D721Med (cell line): Measurements from ENCODE around the gene TLR5.

Experiments used
- DNase-seq: peaks from one replicate; pipeline ENCODE4 v3.0.0; 2011; ENCODE audit warnings: low spot score; ENCODE audit not compliant: insufficient read length
- FAIRE-seq: peaks from 2 replicates; lab custom pipeline; 2011; peaks lifted over from hg19 to GRCh38; lab: Jason Lieb, UNC
- CTCF ChIP-seq: IDR thresholded peaks from 2 replicates; pipeline ENCODE4 v1.5.1; 2012; ENCODE audit warnings: mild to moderate bottlenecking, control low read depth; ENCODE audit not compliant: insufficient read depth; ENCODE audit errors: missing control alignments

Gene TLR5

GRCh38 chr1:223161321-223161720 lies 18.3 kb upstream of the TLR5 start:
- FAIRE-seq (no peak), DNase-seq (no peak)
- no peak for TF ChIP-seq CTCF

- DNase-seq (no peak), FAIRE-seq (no peak)
- TF ChIP-seq CTCF: no peak
These were observed 13.3 kb upstream of the TLR5 start for GRCh38 chr1:223156343-223156742.

- TF ChIP-seq CTCF: no peak
- FAIRE-seq (no peak), DNase-seq (no peak)
These were observed 12.1 kb upstream of the TLR5 start for GRCh38 chr1:223155153-223155552.

GRCh38 chr1:223153177-223154119 lies 10.4 kb upstream of the TLR5 start:
- DNase-seq (no peak), FAIRE-seq (no peak)

GRCh38 chr1:223152399-223152798 lies 9.4 kb upstream of the TLR5 start:
- DNase-seq (no peak), FAIRE-seq (no peak)
- no peak for TF ChIP-seq CTCF

More at GRCh38 chr1:223153177-223154119, 10.4 kb upstream of the TLR5 start:
- no peak for TF ChIP-seq CTCF

- DNase-seq (no peak), FAIRE-seq (no peak)
- no peak for TF ChIP-seq CTCF
These were observed 7.4 kb upstream of the TLR5 start for GRCh38 chr1:223150443-223150842.

- FAIRE-seq (no peak), DNase-seq (no peak)
- TF ChIP-seq CTCF: no peak
These were observed 4.8 kb upstream of the TLR5 start for GRCh38 chr1:223147873-223148272.
